ENCODE data around the gene CAST. TPM values are rescaled to one million over a fixed set of nuclear protein-coding genes. Genes with fewer than 3 reads are reported as not detected.

CAST gene
- total RNA-seq, 2 donors from 2014 or later = 315 to 490 TPM

DNA sequence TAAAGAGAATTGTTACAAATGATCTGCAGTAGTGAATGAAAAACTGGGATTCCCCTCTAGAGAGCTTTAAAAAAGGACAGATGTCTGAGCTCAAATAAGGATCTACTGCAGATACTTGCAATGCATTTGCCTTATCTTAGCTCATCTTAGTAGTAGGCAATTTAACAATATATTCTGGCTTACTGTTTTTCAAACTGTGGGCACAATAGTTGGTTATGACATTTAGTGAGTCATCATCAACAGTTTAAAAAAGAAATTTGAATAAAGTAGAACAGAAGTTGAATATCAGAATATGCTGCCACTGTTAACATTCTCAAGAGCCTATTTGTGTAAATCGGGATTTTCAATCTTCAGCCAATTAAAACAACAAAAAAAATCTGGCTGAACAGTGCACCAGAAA lies 6.7 kb upstream of the CAST start:
- Histone ChIP-seq H3K4me3 (no peak overlapping the region), H3K27ac (no peak overlapping the region), H3K27me3 (no peaks in the 10 kb centered on the region), H3K36me3 (no peaks in the 10 kb centered on the region), H3K9ac (ENCODE audit: low read depth in 2 of 2, low read length in 2 of 2) (no peak overlapping the region), H3K9me3 (no peaks in the 10 kb centered on the region), H3K4me1 (peaks cover 13% of the 10 kb centered on the region)
- DNase-seq = no peak
- TF ChIP-seq, protein P1, sequence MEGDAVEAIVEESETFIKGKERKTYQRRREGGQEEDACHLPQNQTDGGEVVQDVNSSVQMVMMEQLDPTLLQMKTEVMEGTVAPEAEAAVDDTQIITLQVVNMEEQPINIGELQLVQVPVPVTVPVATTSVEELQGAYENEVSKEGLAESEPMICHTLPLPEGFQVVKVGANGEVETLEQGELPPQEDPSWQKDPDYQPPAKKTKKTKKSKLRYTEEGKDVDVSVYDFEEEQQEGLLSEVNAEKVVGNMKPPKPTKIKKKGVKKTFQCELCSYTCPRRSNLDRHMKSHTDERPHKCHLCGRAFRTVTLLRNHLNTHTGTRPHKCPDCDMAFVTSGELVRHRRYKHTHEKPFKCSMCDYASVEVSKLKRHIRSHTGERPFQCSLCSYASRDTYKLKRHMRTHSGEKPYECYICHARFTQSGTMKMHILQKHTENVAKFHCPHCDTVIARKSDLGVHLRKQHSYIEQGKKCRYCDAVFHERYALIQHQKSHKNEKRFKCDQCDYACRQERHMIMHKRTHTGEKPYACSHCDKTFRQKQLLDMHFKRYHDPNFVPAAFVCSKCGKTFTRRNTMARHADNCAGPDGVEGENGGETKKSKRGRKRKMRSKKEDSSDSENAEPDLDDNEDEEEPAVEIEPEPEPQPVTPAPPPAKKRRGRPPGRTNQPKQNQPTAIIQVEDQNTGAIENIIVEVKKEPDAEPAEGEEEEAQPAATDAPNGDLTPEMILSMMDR (IDR thresholded peaks at IDR 0.05) = no peak
- intact Hi-C loops (cut with DNase I) = no loop called here

DNA sequence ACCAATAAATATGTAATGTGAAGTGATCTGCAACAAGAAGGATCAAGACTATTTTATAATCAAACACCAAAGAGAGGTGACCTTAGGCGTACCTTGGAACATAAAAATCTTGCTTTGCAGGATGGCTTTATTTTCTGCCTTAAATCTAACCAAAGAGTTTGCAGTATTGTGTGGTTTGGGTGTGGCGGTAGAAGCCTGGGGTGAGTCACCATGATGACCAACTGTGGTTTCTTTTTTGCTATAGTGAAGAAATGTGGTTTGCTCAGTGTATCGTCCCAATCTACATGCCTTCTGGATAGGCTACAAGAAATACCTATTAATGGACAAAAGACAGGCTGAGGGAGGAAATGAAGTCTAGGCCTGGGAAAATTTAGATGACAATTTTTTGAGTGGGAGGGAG lies 5.1 kb upstream of the CAST start:
- TF ChIP-seq, protein P1 (IDR thresholded peaks at IDR 0.05) = no peak
- peak; percentile 70 for DNase-seq
- intact Hi-C loops (cut with DNase I) = no loop called here
- Histone ChIP-seq H3K9ac (ENCODE audit: low read depth in 2 of 2, low read length in 2 of 2) (peak overlapping the region in 1 of 2 donors; percentile 14), H3K36me3 (no peaks in the 10 kb centered on the region), H3K4me3 (no peak overlapping the region), H3K27ac (peak overlapping the region; percentile 52), H3K4me1 (peaks cover 13% of the 10 kb centered on the region), H3K27me3 (no peaks in the 10 kb centered on the region), H3K9me3 (no peaks in the 10 kb centered on the region)

DNA sequence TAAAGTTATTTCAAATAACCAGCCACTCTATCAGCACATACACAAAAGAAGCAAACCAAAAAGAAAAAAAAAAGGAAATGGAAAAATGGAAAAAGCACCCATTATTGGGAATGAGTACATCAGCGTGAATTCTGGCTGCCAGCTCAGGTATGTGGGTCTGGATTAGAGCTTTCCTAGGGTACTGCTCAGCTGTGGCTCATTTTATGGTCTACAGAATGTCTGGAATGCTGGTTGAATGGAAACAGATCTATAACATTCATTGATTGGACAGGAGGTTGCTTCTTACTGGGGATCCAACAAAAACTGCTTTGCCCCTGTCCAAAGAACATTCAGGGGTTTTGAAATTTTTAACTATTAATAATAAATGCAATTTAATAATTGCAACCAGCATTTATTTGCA lies 3.9 kb upstream of the CAST start:
- no peaks in the 10 kb centered on the region for H3K9me3 ChIP-seq
- H3K4me1 ChIP-seq = peaks cover 13% of the 10 kb centered on the region
- TF ChIP-seq, protein P1 (IDR thresholded peaks at IDR 0.05) = no peak

DNA sequence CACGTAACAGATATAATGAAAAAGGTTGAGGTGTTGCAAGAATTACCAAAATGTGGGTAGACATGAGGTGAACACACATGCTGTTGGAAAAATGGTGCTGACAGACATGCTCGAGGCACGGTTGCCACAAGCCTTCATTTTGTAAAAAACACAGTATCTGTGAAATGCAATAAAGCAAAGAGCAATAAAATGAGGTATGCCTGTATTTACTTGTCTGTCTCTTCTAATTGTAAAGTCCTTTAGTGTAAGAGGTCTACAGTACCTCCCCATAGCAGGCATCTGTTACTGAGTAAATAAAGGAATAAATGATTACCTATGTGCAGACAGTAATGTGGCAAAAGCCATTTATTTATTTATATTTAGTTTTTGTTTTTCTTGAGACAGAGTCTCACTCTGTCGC lies 3.0 kb upstream of the CAST start:
- Histone ChIP-seq H3K27me3 (no peaks in the 10 kb centered on the region), H3K9ac (ENCODE audit: low read depth in 2 of 2, low read length in 2 of 2) (no peak overlapping the region), H3K27ac (peak overlapping the region; percentile 99), H3K4me3 (no peak overlapping the region), H3K9me3 (no peaks in the 10 kb centered on the region), H3K36me3 (no peaks in the 10 kb centered on the region), H3K4me1 (peaks cover 13% of the 10 kb centered on the region)
- DNase-seq = no peak
- intact Hi-C loops (cut with DNase I) = no loop called here
- TF ChIP-seq, protein P1 (IDR thresholded peaks at IDR 0.05) = no peak

More for the DNA sequence above, 3.9 kb upstream of the CAST start:
- H3K36me3 ChIP-seq = no peaks in the 10 kb centered on the region
- DNase-seq = no peak
- H3K27ac ChIP-seq = no peak overlapping the region
- H3K27me3 ChIP-seq = no peaks in the 10 kb centered on the region
- H3K4me3 ChIP-seq = no peak overlapping the region
- no peak overlapping the region for H3K9ac ChIP-seq (ENCODE audit: low read depth in 2 of 2, low read length in 2 of 2)
- intact Hi-C loops (cut with DNase I) = no loop called here

DNA sequence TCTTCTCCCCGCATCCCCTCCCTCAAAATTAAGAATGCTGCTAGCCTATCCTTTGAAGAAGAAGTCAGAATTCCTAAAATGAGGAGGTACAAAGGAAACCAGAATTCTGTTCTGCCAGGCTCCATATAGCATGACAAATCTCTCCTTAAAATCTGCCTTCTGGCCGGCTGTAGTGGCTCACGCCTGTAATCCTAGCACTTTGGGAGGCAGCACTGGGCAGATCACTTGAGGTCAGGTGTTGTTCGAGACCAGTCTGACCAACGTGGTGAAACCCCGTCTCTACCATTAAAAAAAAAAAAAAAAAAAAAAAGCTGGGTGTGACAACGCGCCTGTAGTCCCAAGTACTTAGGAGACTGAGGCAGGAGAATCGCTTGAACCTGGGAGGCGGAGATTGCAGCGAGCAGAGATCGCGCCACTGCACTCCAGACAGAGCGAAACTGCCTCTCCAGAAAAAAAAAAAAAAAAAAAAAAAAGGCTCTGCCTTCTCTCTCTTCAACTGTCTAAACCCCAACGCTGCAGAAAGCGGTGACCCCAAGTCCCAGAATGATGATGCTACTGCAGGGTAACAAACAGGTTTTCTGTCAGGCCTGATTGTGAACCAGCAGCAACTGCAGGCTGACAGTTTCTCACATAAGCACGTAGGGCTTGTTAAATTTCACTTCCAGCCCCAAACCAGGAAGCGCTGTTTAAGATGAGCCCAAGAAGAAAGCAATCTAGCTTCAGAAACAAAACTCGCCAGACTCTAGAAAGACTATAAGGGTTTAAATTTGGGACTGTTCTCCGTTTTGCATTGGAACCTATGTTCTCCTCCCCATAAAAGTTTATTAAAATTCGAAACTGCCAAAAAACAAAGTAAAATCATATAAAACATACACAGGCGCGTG lies 963 bp upstream of the CAST start:
- Histone ChIP-seq H3K4me3 (peak overlapping the region; percentile 83), H3K9me3 (no peaks in the 10 kb centered on the region), H3K27ac (peak overlapping the region; percentile 99), H3K9ac (ENCODE audit: low read depth in 2 of 2, low read length in 2 of 2) (peak overlapping the region; percentile 88 to 100), H3K27me3 (no peaks in the 10 kb centered on the region), H3K4me1 (peaks cover 15% of the 10 kb centered on the region), H3K36me3 (no peaks in the 10 kb centered on the region)
- TF ChIP-seq, protein P1 (IDR thresholded peaks at IDR 0.05) = no peak
- intact Hi-C loops (cut with DNase I) = no loop called here
- peak; percentile 53 for DNase-seq

Measured in colonic mucosa (tissue), 4 donors.